Spinal cord (tissue), 10 donors: ENCODE data around the gene TCFL5. TPM values are rescaled to one million over a fixed set of nuclear protein-coding genes. Genes with fewer than 3 reads are reported as not detected.
"Not testable (repeated sequence)": the region's sequence is repeated elsewhere in the genome, so short reads cannot be mapped to it uniquely, and the experiment has no call there.

Source experiments
- DNase-seq, 6 donors: peaks; one replicate each; pipeline versions ENCODE4 v3.0.0 to v3.0.0-alpha.2; 2013 to 2015; ENCODE audit warnings: low spot score in 6 of 6, low read depth in 4 of 6
- H3K27ac ChIP-seq: one replicate; pipeline ENCODE4 v1.5.1; 2013; ENCODE audit warnings: low read depth, low read length, control low read depth
- H3K27me3 ChIP-seq: one replicate; pipeline ENCODE4 v1.6.1; 2013; ENCODE audit warnings: low read length; ENCODE audit not compliant: control insufficient read depth, insufficient read depth
- H3K36me3 ChIP-seq: one replicate; pipeline ENCODE4 v1.6.1; 2013; ENCODE audit warnings: low read length; ENCODE audit not compliant: control insufficient read depth, insufficient read depth
- H3K4me1 ChIP-seq: one replicate; pipeline ENCODE4 v1.6.1; 2013; ENCODE audit warnings: low read length; ENCODE audit not compliant: control insufficient read depth, insufficient read depth
- H3K4me3 ChIP-seq: one replicate; pipeline ENCODE4 v1.5.1; 2013; ENCODE audit warnings: low read depth, low read length, control low read depth
- H3K9me3 ChIP-seq: one replicate; pipeline ENCODE4 v1.6.1; 2013; ENCODE audit warnings: low read length; ENCODE audit not compliant: control insufficient read depth, insufficient read depth
- WGBS: methylation state at CpG from one replicate; pipeline ENCODE4 v1.1.5; 2013; ENCODE audit warnings: missing lambda C conversion rate; ENCODE audit not compliant: insufficient coverage; 5-methylcytosine and 5-hydroxymethylcytosine counted together
- polyA plus RNA-seq, 2 donors: library from polyadenylated mRNA; unstranded; fragments of 120-200 nt; gene quantifications; one replicate each; pipeline ENCODE4 v1.2.1, GENCODE V29; 2013; ENCODE audit not compliant: insufficient read length in 2 of 2
- total RNA-seq, 2 donors: library from RNA; depleted of rRNA in 1 of 2; stranded (reverse); fragments of 120-200 nt in 1 of 2; fragments of >200 nt in 1 of 2; gene quantifications; one replicate each; pipeline versions ENCODE4 v1.2.3 to v1.2.4, GENCODE V29; 2013 to 2014
- donor health status: healthy.

TCFL5 gene
- total and polyA plus RNA-seq, 4 donors = 12.3 to 16.3 (median 14.3) TPM

DNA sequence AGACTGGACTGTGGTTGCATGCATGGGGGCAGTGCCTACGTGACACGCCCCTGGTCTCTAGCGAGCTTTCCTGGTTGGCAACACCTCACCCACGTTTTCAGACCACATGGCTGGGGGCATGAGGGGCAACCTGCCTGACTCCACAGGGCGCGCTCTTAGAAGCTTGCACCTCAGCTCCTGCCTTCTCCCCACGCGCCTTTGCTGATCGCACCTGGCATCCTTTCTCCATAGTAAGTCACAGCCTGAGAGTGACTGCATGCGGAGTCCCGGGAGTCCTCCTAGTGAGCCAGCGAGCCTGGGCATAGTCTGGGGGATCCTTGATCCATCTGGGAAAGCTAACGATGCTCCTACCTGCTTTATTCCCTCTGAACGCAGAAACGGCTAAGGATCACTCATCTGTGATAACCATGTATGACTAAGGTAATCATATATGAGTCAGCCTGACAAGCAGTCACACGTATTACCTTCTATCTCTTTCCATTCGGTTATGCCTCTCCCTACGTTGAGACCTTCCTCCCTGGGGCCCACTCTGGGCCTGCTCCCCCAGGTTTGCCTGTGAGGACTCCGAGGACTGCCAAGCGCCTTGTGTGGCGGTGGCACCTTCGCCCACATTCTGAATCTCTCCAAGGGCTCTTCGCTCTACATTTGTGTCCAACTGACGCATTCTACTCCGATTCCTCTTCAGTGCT lies 4.5 kb downstream of the TCFL5 start:
- Histone ChIP-seq H3K4me1 (peaks cover 16% of the 10 kb centered on the region), H3K36me3 (peaks cover 27% of the 10 kb centered on the region), H3K4me3 (no peak overlapping the region), H3K27ac (no peak overlapping the region), H3K27me3 (no peaks in the 10 kb centered on the region), H3K9me3 (no peaks in the 10 kb centered on the region)
- WGBS = 93% methylated on average over 21 of the region's 25 CpGs
- no peak for DNase-seq

DNA sequence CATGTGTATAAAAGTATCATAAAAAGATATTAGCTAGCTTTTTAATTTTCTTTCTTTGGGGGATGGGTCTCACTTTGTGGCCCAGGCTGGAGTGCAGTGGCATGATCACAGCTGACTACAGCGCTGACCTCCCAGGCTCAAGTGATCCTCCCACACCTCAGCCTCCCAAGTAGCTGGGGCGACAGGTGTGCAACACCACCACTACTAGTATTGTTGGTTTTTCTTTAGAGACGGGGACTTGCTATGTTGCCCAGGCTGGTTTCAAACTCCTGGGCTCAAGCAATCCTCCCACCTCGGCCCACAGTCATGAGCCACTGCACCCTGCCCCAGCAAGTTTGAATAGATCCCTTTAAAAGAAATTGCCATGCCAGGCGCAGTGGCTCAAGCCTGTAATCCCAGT lies 6.5 kb downstream of the TCFL5 start:
- 100% methylated on average over 5 of the region's 5 CpGs for WGBS
- no peak overlapping the region for H3K4me3 ChIP-seq
- H3K9me3 ChIP-seq = no peaks in the 10 kb centered on the region
- no peaks in the 10 kb centered on the region for H3K27me3 ChIP-seq
- no peak overlapping the region for H3K27ac ChIP-seq
- peaks cover 36% of the 10 kb centered on the region for H3K36me3 ChIP-seq
- peaks cover 20% of the 10 kb centered on the region for H3K4me1 ChIP-seq
- no peak for DNase-seq

- no peaks in the 10 kb centered on the region for H3K9me3 ChIP-seq
- H3K27ac ChIP-seq = no peak overlapping the region
These were observed 7.5 kb downstream of the TCFL5 start for GRCh38 chr20:62854121-62854520.

GRCh38 chr20:62853304-62853703 lies 8.3 kb downstream of the TCFL5 start:
- WGBS = 69% methylated on average over 2 of the region's 6 CpGs
- peaks cover 38% of the 10 kb centered on the region for H3K36me3 ChIP-seq
- not testable (repeated sequence) for H3K4me3 ChIP-seq, H3K27ac ChIP-seq, DNase-seq, H3K27me3 ChIP-seq, H3K9me3 ChIP-seq
- peaks cover 14% of the 10 kb centered on the region for H3K4me1 ChIP-seq

More at GRCh38 chr20:62854121-62854520, 7.5 kb downstream of the TCFL5 start:
- H3K4me1 ChIP-seq = peaks cover 17% of the 10 kb centered on the region
- no peak overlapping the region for H3K4me3 ChIP-seq
- no peaks in the 10 kb centered on the region for H3K27me3 ChIP-seq
- H3K36me3 ChIP-seq = peaks cover 38% of the 10 kb centered on the region
- WGBS = 97% methylated on average over 13 of the region's 13 CpGs
- DNase-seq = no peak

DNA sequence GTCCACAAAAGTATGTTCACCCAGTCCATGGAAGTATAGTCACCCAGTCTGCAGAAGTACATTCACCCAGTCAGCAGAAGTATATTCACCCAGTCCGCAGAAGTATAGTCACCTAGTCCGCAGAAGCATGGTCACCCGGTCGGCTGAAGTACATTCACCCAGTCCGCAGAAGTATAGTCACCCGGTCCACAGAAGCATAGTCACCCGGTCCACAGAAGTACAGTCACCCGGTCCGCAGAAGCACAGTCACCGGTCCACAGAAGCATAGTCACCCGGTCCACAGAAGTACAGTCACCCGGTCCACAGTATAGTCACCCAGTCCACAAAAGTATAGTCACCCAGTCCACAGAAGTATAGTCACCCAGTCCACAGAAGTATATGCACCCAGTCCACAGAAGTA lies 8.8 kb downstream of the TCFL5 start:
- Histone ChIP-seq H3K27me3 (no peaks in the 10 kb centered on the region), H3K36me3 (peaks cover 38% of the 10 kb centered on the region), H3K9me3 (no peaks in the 10 kb centered on the region), H3K4me1 (peaks cover 17% of the 10 kb centered on the region), H3K4me3 (no peak overlapping the region), H3K27ac (no peak overlapping the region)
- WGBS = 99% methylated on average over 12 of the region's 12 CpGs
- no peak for DNase-seq

DNA sequence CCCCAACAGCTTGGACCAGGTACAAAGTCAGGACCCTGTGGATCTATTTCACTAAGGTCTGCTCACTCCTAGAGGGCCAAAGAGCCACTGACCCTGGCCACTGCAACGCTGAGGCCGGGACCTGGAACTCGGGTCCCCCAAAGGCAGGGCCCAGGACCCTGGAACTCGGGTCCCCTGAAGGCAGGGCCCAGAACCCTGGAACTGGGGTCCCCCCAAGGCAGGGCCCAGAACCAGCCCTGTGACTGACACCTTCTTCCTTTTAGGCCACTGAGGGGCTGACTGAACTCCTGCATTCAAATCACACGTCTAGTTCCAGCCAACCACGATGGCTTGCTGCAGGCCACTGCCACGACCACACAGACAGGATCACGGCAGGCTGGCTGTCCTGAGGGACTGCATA lies 9.4 kb downstream of the TCFL5 start:
- Histone ChIP-seq H3K4me3 (no peak overlapping the region), H3K36me3 (peaks cover 36% of the 10 kb centered on the region), H3K27ac (no peak overlapping the region), H3K27me3 (no peaks in the 10 kb centered on the region), H3K4me1 (peaks cover 24% of the 10 kb centered on the region), H3K9me3 (no peaks in the 10 kb centered on the region)
- WGBS = 90% methylated on average over 8 of the region's 8 CpGs
- DNase-seq = no peak

DNA sequence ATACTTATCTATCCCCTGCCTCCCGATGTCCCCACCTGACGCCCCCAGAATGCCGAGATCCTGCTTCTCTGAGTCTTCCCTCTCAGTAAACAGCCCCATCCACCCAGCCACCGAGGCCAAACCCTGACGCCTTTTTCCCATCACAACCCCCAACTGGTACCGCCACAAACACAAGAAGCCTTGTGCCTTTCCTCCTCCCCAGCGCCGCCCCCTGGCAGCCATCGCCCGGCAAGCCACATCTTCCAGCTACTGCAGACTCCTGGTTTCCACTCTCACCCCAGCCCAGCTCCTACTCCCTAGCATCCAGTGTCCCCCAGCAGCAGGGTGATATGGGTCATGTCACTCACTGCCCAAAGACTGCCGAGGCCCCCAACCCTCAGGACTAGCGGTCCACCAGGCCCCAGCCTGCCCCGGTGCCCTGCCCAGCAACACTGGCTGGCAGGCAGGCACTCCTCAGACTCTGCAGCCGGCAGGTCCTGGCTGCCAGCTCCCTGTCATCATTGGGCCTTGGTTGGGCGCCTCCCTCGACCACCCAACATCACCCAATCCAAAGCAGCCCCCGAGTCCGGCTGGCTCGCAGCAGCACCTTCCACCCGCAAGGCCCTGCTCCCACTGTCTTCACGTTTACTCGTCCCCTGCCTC lies 11.2 kb downstream of the TCFL5 start:
- Histone ChIP-seq H3K27me3 (no peaks in the 10 kb centered on the region), H3K27ac (no peak overlapping the region), H3K9me3 (no peaks in the 10 kb centered on the region), H3K4me1 (peaks cover 26% of the 10 kb centered on the region), H3K4me3 (no peak overlapping the region), H3K36me3 (peaks cover 34% of the 10 kb centered on the region)
- peak in 1 of 6 donors; percentile 46 for DNase-seq
- WGBS = 64% methylated on average over 22 of the region's 22 CpGs

- H3K9me3 ChIP-seq = no peaks in the 10 kb centered on the region
- H3K27me3 ChIP-seq = no peaks in the 10 kb centered on the region
- peaks cover 26% of the 10 kb centered on the region for H3K4me1 ChIP-seq
- no peak overlapping the region for H3K4me3 ChIP-seq
- DNase-seq = no peak
- no peak overlapping the region for H3K27ac ChIP-seq
- H3K36me3 ChIP-seq = peaks cover 31% of the 10 kb centered on the region
These were observed 12.2 kb downstream of the TCFL5 start for GRCh38 chr20:62849431-62849830.

DNA sequence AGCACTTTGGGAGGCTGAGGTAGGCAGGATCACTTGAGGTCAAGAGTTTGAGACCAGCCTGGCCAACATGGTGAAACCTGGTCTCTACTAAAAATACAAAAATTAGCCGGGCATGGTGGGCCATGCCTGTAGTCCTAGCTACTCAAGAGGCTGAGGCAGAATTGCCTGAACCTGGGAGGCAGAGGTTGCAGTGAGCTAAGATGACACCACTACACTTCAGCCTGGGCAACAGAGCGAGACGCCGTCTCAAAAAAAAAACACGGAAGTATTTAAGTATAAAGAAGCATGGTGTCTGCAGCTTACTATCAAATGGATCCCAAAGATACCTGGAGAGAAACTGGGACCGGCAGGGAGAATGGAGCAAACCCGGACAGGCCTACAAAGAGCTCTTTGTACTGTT lies 12.7 kb downstream of the TCFL5 start:
- DNase-seq, H3K9me3 ChIP-seq, H3K27ac ChIP-seq, H3K4me3 ChIP-seq, H3K27me3 ChIP-seq: not testable (repeated sequence)
- 80% methylated on average over 1 of the region's 7 CpGs for WGBS
- Histone ChIP-seq H3K4me1 (peaks cover 26% of the 10 kb centered on the region), H3K36me3 (peaks cover 28% of the 10 kb centered on the region)
